MCF 10A (cell line): ENCODE measurements around the gene TECR. TPM values are rescaled to one million over a fixed set of nuclear protein-coding genes. Genes with fewer than 3 reads are reported as not detected.
A peak's percentile ranks its signal among the peaks of the same experiment; 100 is the strongest.
"Not testable (repeated sequence)": the region's sequence is repeated elsewhere in the genome, so short reads cannot be mapped to it uniquely, and the experiment has no call there.

Experiments used
- BruUV-seq: library from RNA; stranded (reverse); fragments of 400-500 nt; replicated peaks from 2 replicates; lab custom pipeline; 2021; lab: Mats Ljungman, UMichigan
- CTCF ChIA-PET: fragments of 300-600 bp; sonication (Branson Sonifier 250); formaldehyde crosslinking; extraction: SDS; loops from one replicate; lab custom pipeline; 2021; ENCODE audit warnings: antibody characterized with exemption, inconsistent platforms; lab: Yijun Ruan, JAX
- POLR2A ChIA-PET: fragments of 300-600, 350-650 bp; sonication (Branson Sonifier 250); formaldehyde crosslinking; extraction: SDS; loops from one replicate; lab custom pipeline; 2020; ENCODE audit warnings: antibody characterized with exemption, inconsistent platforms; lab: Yijun Ruan, JAX
- DNase-seq: peaks from one replicate; pipeline ENCODE4 v3.0.0-alpha.2; 2018; ENCODE audit not compliant: unreplicated experiment
- H3K27ac Mint-ChIP-seq: one replicate; pipeline ENCODE4 v1.8.0; 2022; ENCODE audit warnings: mild to moderate bottlenecking, low read depth, mixed read lengths; ENCODE audit not compliant: unreplicated experiment
- H3K27me3 Mint-ChIP-seq: one replicate; pipeline ENCODE4 v1.8.0; 2022; ENCODE audit warnings: mixed read lengths; ENCODE audit not compliant: insufficient read depth, unreplicated experiment
- H3K36me3 Mint-ChIP-seq: one replicate; pipeline ENCODE4 v1.8.0; 2022; ENCODE audit warnings: mild to moderate bottlenecking, moderate library complexity, mixed read lengths; ENCODE audit not compliant: insufficient read depth, unreplicated experiment
- H3K4me1 Mint-ChIP-seq: one replicate; pipeline ENCODE4 v1.8.0; 2022; ENCODE audit warnings: mixed read lengths; ENCODE audit not compliant: insufficient read depth, unreplicated experiment
- H3K4me3 Mint-ChIP-seq: one replicate; pipeline ENCODE4 v1.8.0; 2022; ENCODE audit warnings: mild to moderate bottlenecking, moderate library complexity, mixed read lengths; ENCODE audit not compliant: unreplicated experiment
- H3K9me3 Mint-ChIP-seq: one replicate; pipeline ENCODE4 v1.8.0; 2022; ENCODE audit warnings: mixed read lengths; ENCODE audit not compliant: unreplicated experiment
- CTCF ChIP-seq: fragments of 200-600 bp; IDR thresholded peaks from one replicate; pipeline ENCODE4 v1.8.0; 2022; ENCODE audit warnings: antibody characterized with exemption, mild to moderate bottlenecking; ENCODE audit not compliant: unreplicated experiment
- intact Hi-C: fragments of 100-400 bp; cut with micrococcal nuclease; formaldehyde crosslinking; loops from 2 replicates; pipeline ENCODE4 v1.14.1; 2022
- total RNA-seq: library from RNA; stranded (reverse); gene quantifications from 2 replicates; pipeline ENCODE4 v1.2.3, GENCODE V29; 2022

The TECR gene
- total RNA-seq, 1 experiment from 2014 or later, result 106 TPM

- ChIA-PET CTCF (interaction anchor here (0.6 to 1.3 kb wide), 2 partner anchors 109 to 707 kb away, joined by 3 to 6 read pairs; no protein-coding TSS in a partner anchor), POLR2A (no interaction called here)
- no peak overlapping the region for H3K4me3 Mint-ChIP-seq
- intact Hi-C loops, result no loop called here
- H3K4me1 Mint-ChIP-seq, result peaks cover 5% of the 10 kb centered on the region
- no peaks in the 10 kb centered on the region for H3K36me3 Mint-ChIP-seq
- H3K9me3 Mint-ChIP-seq, result no peaks in the 10 kb centered on the region
- TF ChIP-seq CTCF, result no peak
- H3K27me3 Mint-ChIP-seq, result no peaks in the 10 kb centered on the region
- H3K27ac Mint-ChIP-seq, result no peak overlapping the region
- no TSS peak for BruUV-seq
- peak; percentile 13 for DNase-seq
Observed at GRCh38 chr19:14577885-14578427, 48.6 kb downstream of the TECR start.

GRCh38 chr19:14580623-14581237, 51.3 kb downstream of the TECR start:
- intact Hi-C loops, result no loop called here
- Mint-ChIP-seq H3K4me1 (no peaks in the 10 kb centered on the region), H3K36me3 (no peaks in the 10 kb centered on the region), H3K27me3 (no peaks in the 10 kb centered on the region), H3K4me3 (no peak overlapping the region), H3K9me3 (no peaks in the 10 kb centered on the region), H3K27ac (no peak overlapping the region)
- CTCF ChIA-PET, result interaction anchor here (1.0 kb wide), 2 partner anchors 100 to 205 kb away, joined by 3 read pairs; no protein-coding TSS in a partner anchor
- BruUV-seq, result no TSS peak
- DNase-seq, result no peak
- POLR2A ChIA-PET, result no interaction called here
- TF ChIP-seq CTCF, result no peak

- intact Hi-C loops, result no loop called here
- CTCF ChIA-PET, result no interaction called here
- DNase-seq, result no peak
- BruUV-seq, result no TSS peak
- Mint-ChIP-seq H3K27ac (no peak within 1 kb of the TSS), H3K9me3 (no peaks in the 10 kb centered on the region), H3K4me1 (no peaks in the 10 kb centered on the region), H3K4me3 (no peak within 1 kb of the TSS), H3K36me3 (no peaks in the 10 kb centered on the region), H3K27me3 (no peaks in the 10 kb centered on the region)
- POLR2A ChIA-PET, result no interaction called here
- no peak for TF ChIP-seq CTCF
Observed at GRCh38 chr19:14582894-14583340, 53.5 kb downstream of the TECR start, which contains the start of gene CLEC17A. Gene CLEC17A (plus strand): TSS chr19:14583084. CDS start chr19:14583161, 77 bp downstream.

GRCh38 chr19:14584372-14584771, 55.0 kb downstream of the TECR start:
- BruUV-seq, H3K27me3 Mint-ChIP-seq, DNase-seq, H3K9me3 Mint-ChIP-seq, H3K27ac Mint-ChIP-seq, H3K36me3 Mint-ChIP-seq, intact Hi-C loops, CTCF ChIA-PET, POLR2A ChIA-PET, H3K4me1 Mint-ChIP-seq, H3K4me3 Mint-ChIP-seq: not testable (repeated sequence)

GRCh38 chr19:14585187-14585586, 55.8 kb downstream of the TECR start:
- H3K36me3 Mint-ChIP-seq, POLR2A ChIA-PET, H3K27me3 Mint-ChIP-seq, H3K9me3 Mint-ChIP-seq, intact Hi-C loops, H3K4me1 Mint-ChIP-seq, CTCF ChIA-PET, BruUV-seq, H3K27ac Mint-ChIP-seq, H3K4me3 Mint-ChIP-seq: not testable (repeated sequence)
- peak; percentile 43 for DNase-seq

- CTCF ChIA-PET, result not testable (repeated sequence)
Observed at GRCh38 chr19:14589433-14589832, 60.0 kb downstream of the TECR start.

More at GRCh38 chr19:14589433-14589832, 60.0 kb downstream of the TECR start:
- H3K4me3 Mint-ChIP-seq, BruUV-seq, H3K9me3 Mint-ChIP-seq, H3K36me3 Mint-ChIP-seq, POLR2A ChIA-PET, DNase-seq, H3K27me3 Mint-ChIP-seq, intact Hi-C loops, H3K27ac Mint-ChIP-seq, H3K4me1 Mint-ChIP-seq: not testable (repeated sequence)
